HepG2 (cell line): ENCODE measurements around the gene PELO. TPM values are rescaled to one million over a fixed set of nuclear protein-coding genes. Genes with fewer than 3 reads are reported as not detected.
A peak's percentile ranks its signal among the peaks of the same experiment; 100 is the strongest.

Experiments
- ATAC-seq: fragments of 200-7000 bp; cut with Tn5 transposase; 3 replicates; pipeline ENCODE4 v1.9.1; 2020; ENCODE audit warnings: mild to moderate bottlenecking, moderate library complexity
- BruUV-seq: library from RNA; stranded (reverse); fragments of 400-500 nt; replicated peaks from 2 replicates; lab custom pipeline; 2021; lab: Mats Ljungman, UMichigan
- CTCF ChIA-PET: fragments of 300-600 bp; formaldehyde crosslinking; extraction: SDS; loops from one replicate; lab custom pipeline; 2021; ENCODE audit warnings: low total read pairs, inconsistent platforms, low intra/inter-chr PET ratio; lab: Yijun Ruan, JAX
- POLR2A ChIA-PET: fragments of 350-600 bp; sonication (Branson Sonifier 250); formaldehyde crosslinking; loops from one replicate; lab custom pipeline; 2020; ENCODE audit warnings: antibody characterized with exemption, inconsistent platforms; lab: Yijun Ruan, JAX
- DNase-seq: peaks from one replicate; pipeline ENCODE4 v3.0.0-alpha.2; 2015; ENCODE audit warnings: low spot score
- FAIRE-seq: peaks from 3 replicates; lab custom pipeline; 2011; peaks lifted over from hg19 to GRCh38; lab: Jason Lieb, UNC
- H2AFZ ChIP-seq: one replicate; pipeline ENCODE4 v1.6.1; 2011; ENCODE audit warnings: low read length, inconsistent platforms
- H3K27ac ChIP-seq: fragments of 300-600 bp; 3 replicates; pipeline ENCODE4 v1.8.0; 2011; ENCODE audit warnings: mixed run types, mild to moderate bottlenecking, mixed read lengths, low read length, inconsistent platforms; ENCODE audit not compliant: insufficient read depth; ENCODE audit errors: extremely low read length
- H3K27me3 ChIP-seq, 2 experiments: fragments of 200-600 bp in 1 of 2; 2 replicates in 1 of 2; 3 replicates in 1 of 2; pipeline versions ENCODE4 v1.6.0 to v1.8.0; 2011; ENCODE audit warnings: low read length in 2 of 2, mild to moderate bottlenecking in 2 of 2, moderate library complexity in 2 of 2, inconsistent platforms in 1 of 2; ENCODE audit not compliant: insufficient read depth in 2 of 2, control insufficient read depth in 1 of 2
- H3K36me3 ChIP-seq, 2 experiments: fragments of 200-600 bp in 1 of 2; replicated peaks in 1 of 2; 2 replicates in 1 of 2; 3 replicates in 1 of 2; pipeline versions ENCODE4 v1.5.1 to v1.8.0; 2011; ENCODE audit warnings: low read length in 2 of 2, inconsistent platforms in 1 of 2; ENCODE audit not compliant: insufficient read depth in 2 of 2, control insufficient read depth in 1 of 2
- H3K4me1 ChIP-seq: 2 replicates; pipeline ENCODE4 v1.5.1; 2012; ENCODE audit warnings: low read length, inconsistent platforms; ENCODE audit not compliant: insufficient read depth
- H3K4me2 ChIP-seq: 2 replicates; pipeline ENCODE4 v1.6.0; 2011; ENCODE audit warnings: low read depth, low read length, inconsistent platforms
- H3K4me3 ChIP-seq, 3 experiments: fragments of 200-600 bp in 1 of 3; sonication (generic), shearing (Covaris generic) in 1 of 3; replicated peaks in 1 of 3; 2 replicates each; pipeline ENCODE4 v1.5.1; 2011 to 2016; ENCODE audit warnings: low read length in 3 of 3, inconsistent platforms in 2 of 3, low read depth in 2 of 3, mild to moderate bottlenecking in 2 of 3, control low read depth in 1 of 3, mixed read lengths in 1 of 3; ENCODE audit not compliant: insufficient read depth in 1 of 3
- H3K79me2 ChIP-seq: one replicate; pipeline ENCODE4 v1.6.1; 2011; ENCODE audit warnings: low read length, inconsistent platforms; ENCODE audit not compliant: insufficient read depth
- H3K9ac ChIP-seq: 2 replicates; pipeline ENCODE4 v1.6.0; 2011; ENCODE audit warnings: mild to moderate bottlenecking, low read depth, low read length, inconsistent platforms; ENCODE audit not compliant: insufficient read depth
- H3K9me3 ChIP-seq: 2 replicates; pipeline ENCODE4 v1.5.1; 2012; ENCODE audit warnings: mild to moderate bottlenecking, low read length
- H4K20me1 ChIP-seq: 2 replicates; pipeline ENCODE4 v1.6.0; 2011; ENCODE audit warnings: inconsistent platforms, mild to moderate bottlenecking, low read length, moderate library complexity; ENCODE audit not compliant: insufficient read depth
- CEBPB ChIP-seq: IDR thresholded peaks from 2 replicates; pipeline ENCODE4 v1.6.1; 2011; ENCODE audit warnings: low read depth, low read length, improper control_type of control experiment, borderline replicate concordance
- FOXP1 ChIP-seq, 2 experiments: fragments of 450-650 bp in 1 of 2; IDR thresholded peaks; 2 replicates each; pipeline ENCODE4 v1.6.1; 2017 to 2018; ENCODE audit warnings: antibody characterized with exemption in 1 of 2
- HES4 ChIP-seq: sonication (generic); formaldehyde crosslinking; IDR thresholded peaks from 2 replicates; pipeline ENCODE4 v1.9.0; 2021; ENCODE audit warnings: mild to moderate bottlenecking, missing genetic modification reagents, borderline replicate concordance
- MAFF ChIP-seq: IDR thresholded peaks from 2 replicates; pipeline ENCODE4 v1.6.1; 2011; ENCODE audit warnings: low read depth, low read length, improper control_type of control experiment
- SMYD3 ChIP-seq: sonication (generic); formaldehyde crosslinking; IDR thresholded peaks from 2 replicates; pipeline ENCODE4 v1.8.1; 2023; ENCODE audit warnings: mild to moderate bottlenecking, missing genetic modification reagents
- ZKSCAN5 ChIP-seq: sonication (generic); formaldehyde crosslinking; IDR thresholded peaks from 2 replicates; pipeline ENCODE4 v1.5.1; 2020; ENCODE audit warnings: mild to moderate bottlenecking, missing genetic modification reagents
- ZNF331 ChIP-seq: sonication (generic); formaldehyde crosslinking; IDR thresholded peaks from 2 replicates; pipeline ENCODE4 v1.4.0; 2020; ENCODE audit warnings: missing genetic modification reagents
- ZNF747 ChIP-seq: sonication (generic); formaldehyde crosslinking; IDR thresholded peaks from 2 replicates; pipeline ENCODE4 v1.8.1; 2023; ENCODE audit warnings: missing genetic modification reagents, mild to moderate bottlenecking, borderline replicate concordance
- ZNF883 ChIP-seq: sonication (generic); formaldehyde crosslinking; IDR thresholded peaks from 2 replicates; pipeline ENCODE4 v1.5.1; 2020; ENCODE audit warnings: mild to moderate bottlenecking, missing genetic modification reagents; ENCODE audit errors: not compliant biosample characterization
- WGBS: methylation state at CpG from one replicate; pipeline ENCODE4 v1.1.6; 2017; ENCODE audit warnings: low lambda C conversion rate; 5-methylcytosine and 5-hydroxymethylcytosine counted together
- in situ Hi-C: cut with HindIII; loops from 2 replicates; pipeline ENCODE4 v1.10.0; 2017; ENCODE audit warnings: low pct_unique_long_range_greater_than_20kb; ENCODE audit not compliant: extremely low pct_ligation_motif_present
- intact Hi-C: fragments of 100-400 bp; cut with micrococcal nuclease; formaldehyde crosslinking; loops from one replicate; pipeline ENCODE4 v1.10.0; 2022; ENCODE audit not compliant: unreplicated experiment
- polyA plus RNA-seq, 8 experiments: library from polyadenylated mRNA; depleted of rRNA in 3 of 8; stranded (reverse) in 7 of 8; unstranded in 1 of 8; fragments of >200 nt; fragmentation: Illumina TruSeq in 4 of 8; extraction: Trizol in 4 of 8; gene quantifications; 2 replicates each; pipeline versions ENCODE4 v1.2.1 to v1.2.3, GENCODE V29; 2011 to 2016; ENCODE audit warnings: low read depth in 4 of 8, missing spikeins in 1 of 8, mixed read lengths in 1 of 8; ENCODE audit not compliant: insufficient read depth in 1 of 8
- total RNA-seq, 5 experiments: library from RNA; depleted of rRNA; stranded (reverse); fragments of >200 nt; fragmentation: Illumina TruSeq; extraction: Trizol; gene quantifications; 2 replicates each; pipeline ENCODE4 v1.2.3, GENCODE V29; 2016; ENCODE audit warnings: low read depth in 1 of 5
- TF ChIP-seq, protein P1 (sequence below): sonication (generic); formaldehyde crosslinking; conservative IDR thresholded peaks from 2 replicates; pipeline ENCODE4 v1.4.0; 2020; ENCODE audit warnings: missing genetic modification reagents

PELO gene
- total and polyA plus RNA-seq, 2 of the 13 experiments (the other 11 are each of a cell fraction or from before 2014, with no cell fraction given): 19.0 to 23.9 TPM

DNA sequence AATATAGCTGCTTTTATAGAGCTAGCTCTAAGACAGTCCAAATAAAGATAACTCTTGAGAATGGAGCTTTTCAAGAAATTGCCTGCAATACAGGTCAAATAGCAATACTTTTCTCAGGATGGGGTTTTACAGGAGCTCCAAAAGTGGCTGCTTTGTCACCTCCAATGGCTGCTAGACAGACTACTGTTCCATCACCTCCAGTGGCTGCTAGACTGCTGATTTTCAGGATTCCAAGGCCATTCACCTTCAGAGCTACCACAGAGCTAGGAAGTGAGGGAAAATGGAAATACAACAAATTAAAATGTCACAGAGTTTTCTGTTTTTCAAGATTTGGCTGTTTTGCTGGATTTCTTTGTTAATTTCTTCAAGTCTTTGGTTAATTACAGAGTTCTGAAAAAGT is 8.5 kb upstream of the PELO start:
- in situ Hi-C loops: no loop called here
- intact Hi-C loops: no loop called here
- no peaks in the 10 kb centered on the region for H3K79me2 ChIP-seq
- no TSS peak for BruUV-seq
- no peak for FAIRE-seq
- no peak overlapping the region for H3K27ac ChIP-seq
- no peak for DNase-seq
- no peaks in the 10 kb centered on the region for H4K20me1 ChIP-seq
- no peak overlapping the region for H2AFZ ChIP-seq
- H3K9me3 ChIP-seq: no peaks in the 10 kb centered on the region
- no peaks in the 10 kb centered on the region; a peak in 3 of 5 replicates for H3K27me3 ChIP-seq
- H3K4me3 ChIP-seq: no peak overlapping the region
- no peak overlapping the region for H3K4me2 ChIP-seq
- H3K36me3 ChIP-seq: no peaks in the 10 kb centered on the region
- no peaks in the 10 kb centered on the region for H3K4me1 ChIP-seq
- ATAC-seq: no peak
- no peak overlapping the region for H3K9ac ChIP-seq
- ChIA-PET POLR2A (no interaction called here), CTCF (no interaction called here)
- TF ChIP-seq FOXP1 (IDR thresholded peaks at IDR 0.05) (no peak), FOXP1 (CRISPR knock-in tag; IDR thresholded peaks at IDR 0.05) (no peak), ZKSCAN5 (CRISPR knock-in tag) (0 out of 2 replicates have a peak, but pooled peaks have one; percentile 53), SMYD3 (CRISPR knock-in tag) (no peak)
- TF ChIP-seq, protein P1, sequence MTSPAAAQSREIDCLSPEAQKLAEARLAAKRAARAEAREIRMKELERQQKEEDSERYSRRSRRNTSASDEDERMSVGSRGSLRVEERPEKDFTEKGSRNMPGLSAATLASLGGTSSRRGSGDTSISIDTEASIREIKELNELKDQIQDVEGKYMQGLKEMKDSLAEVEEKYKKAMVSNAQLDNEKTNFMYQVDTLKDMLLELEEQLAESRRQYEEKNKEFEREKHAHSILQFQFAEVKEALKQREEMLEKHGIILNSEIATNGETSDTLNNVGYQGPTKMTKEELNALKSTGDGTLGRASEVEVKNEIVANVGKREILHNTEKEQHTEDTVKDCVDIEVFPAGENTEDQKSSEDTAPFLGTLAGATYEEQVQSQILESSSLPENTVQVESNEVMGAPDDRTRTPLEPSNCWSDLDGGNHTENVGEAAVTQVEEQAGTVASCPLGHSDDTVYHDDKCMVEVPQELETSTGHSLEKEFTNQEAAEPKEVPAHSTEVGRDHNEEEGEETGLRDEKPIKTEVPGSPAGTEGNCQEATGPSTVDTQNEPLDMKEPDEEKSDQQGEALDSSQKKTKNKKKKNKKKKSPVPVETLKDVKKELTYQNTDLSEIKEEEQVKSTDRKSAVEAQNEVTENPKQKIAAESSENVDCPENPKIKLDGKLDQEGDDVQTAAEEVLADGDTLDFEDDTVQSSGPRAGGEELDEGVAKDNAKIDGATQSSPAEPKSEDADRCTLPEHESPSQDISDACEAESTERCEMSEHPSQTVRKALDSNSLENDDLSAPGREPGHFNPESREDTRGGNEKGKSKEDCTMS: no peak

DNA sequence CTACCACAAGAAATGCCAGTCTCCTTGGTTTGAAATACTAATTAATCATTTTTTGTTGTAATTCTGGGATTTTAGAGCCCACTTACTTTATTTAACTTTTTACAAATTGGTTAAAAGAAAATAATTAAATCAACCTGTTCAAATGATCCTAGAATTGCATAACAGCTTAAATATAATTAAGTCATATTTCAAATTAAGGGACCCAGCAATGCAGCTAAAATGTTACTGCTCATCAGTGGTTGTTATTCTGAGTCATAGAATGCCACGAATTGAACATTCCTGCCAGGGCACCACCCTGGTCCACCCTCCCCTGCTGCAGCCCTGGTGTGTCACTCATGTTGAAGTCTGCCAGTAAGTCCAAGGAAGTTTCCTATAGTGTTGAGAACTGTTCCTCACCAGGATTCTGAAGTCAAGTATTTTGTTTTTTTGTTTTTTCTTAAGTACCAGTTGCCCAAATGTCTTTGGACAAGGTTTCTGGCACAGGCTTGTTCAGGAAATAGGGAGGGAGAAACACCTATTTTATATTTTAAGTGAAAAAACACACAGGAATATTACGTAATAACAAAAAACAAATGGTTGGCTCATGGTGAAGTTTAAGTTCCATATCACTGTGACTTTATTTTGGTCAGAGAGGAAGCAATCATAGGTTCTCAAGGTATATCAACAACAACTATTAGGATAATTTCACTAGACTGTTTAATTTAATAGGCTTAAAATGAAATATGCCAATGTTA is 4.3 kb upstream of the PELO start:
- no peak for DNase-seq
- no peaks in the 10 kb centered on the region for H3K79me2 ChIP-seq
- H3K27ac ChIP-seq: no peak overlapping the region
- no peaks in the 10 kb centered on the region for H3K27me3 ChIP-seq
- no peaks in the 10 kb centered on the region for H3K36me3 ChIP-seq
- no peak overlapping the region for H3K9ac ChIP-seq
- intact Hi-C loops (no loop called here), in situ Hi-C loops (no loop called here)
- ChIA-PET CTCF (no interaction called here), POLR2A (no interaction called here)
- H2AFZ ChIP-seq: no peak overlapping the region
- no TSS peak for BruUV-seq
- peaks cover 13% of the 10 kb centered on the region for H3K4me1 ChIP-seq
- FAIRE-seq: no peak
- ATAC-seq: no peak
- no peak overlapping the region for H3K4me3 ChIP-seq
- H3K4me2 ChIP-seq: no peak overlapping the region
- TF ChIP-seq ZNF331: no peak
- TF ChIP-seq HES4 (CRISPR knock-in tag): no peak
- TF ChIP-seq CEBPB: peak; percentile 59
- TF ChIP-seq MAFF: no peak
- TF ChIP-seq ZNF883 (CRISPR knock-in tag): no peak
- TF ChIP-seq ZNF747 (CRISPR knock-in tag): no peak
- H3K9me3 ChIP-seq: no peaks in the 10 kb centered on the region
- 48% methylated on average over 2 of the region's 2 CpGs for WGBS
- H4K20me1 ChIP-seq: no peaks in the 10 kb centered on the region
